Activated CD8-positive, alpha-beta memory T cell treated with anti-CD3 and anti-CD28 coated beads, Interleukin-2, amount 10 ng/mL, durations not matched to agents 7 days and 5 days (primary cell): Measurements from ENCODE around the gene THOC5. TPM values are rescaled to one million over a fixed set of nuclear protein-coding genes. Genes with fewer than 3 reads are reported as not detected.
A peak's percentile ranks its signal among the peaks of the same experiment; 100 is the strongest.
"Not testable (repeated sequence)": the region's sequence is repeated elsewhere in the genome, so short reads cannot be mapped to it uniquely, and the experiment has no call there.

Source experiments
- ATAC-seq: fragments of 150-1000 bp; cut with Tn5 transposase; one replicate; pipeline ENCODE4 v1.10.0; 2021; ENCODE audit warnings: moderate library complexity
- CTCF ChIA-PET: fragments of 350-600 bp; sonication (Branson Sonifier 250); formaldehyde crosslinking; loops from one replicate; lab custom pipeline; 2021; ENCODE audit warnings: antibody characterized with exemption; lab: Charles Lee
- DNase-seq: peaks from one replicate; pipeline ENCODE4 v3.0.0-alpha.2; 2020
- H3K27ac Mint-ChIP-seq: one replicate; pipeline ENCODE4 v1.8.0; 2021; ENCODE audit warnings: mild to moderate bottlenecking, mixed read lengths
- H3K27me3 Mint-ChIP-seq: one replicate; pipeline ENCODE4 v1.8.0; 2021; ENCODE audit warnings: mixed read lengths
- H3K36me3 Mint-ChIP-seq: one replicate; pipeline ENCODE4 v1.8.0; 2021; ENCODE audit warnings: mild to moderate bottlenecking, mixed read lengths
- H3K4me1 Mint-ChIP-seq: one replicate; pipeline ENCODE4 v1.8.0; 2021; ENCODE audit warnings: mixed read lengths
- H3K4me3 Mint-ChIP-seq: one replicate; pipeline ENCODE4 v1.8.0; 2021; ENCODE audit warnings: mild to moderate bottlenecking, moderate library complexity, mixed read lengths
- H3K9me3 Mint-ChIP-seq: one replicate; pipeline ENCODE4 v1.8.0; 2022; ENCODE audit warnings: low read depth, mixed read lengths
- total RNA-seq, 2 experiments: library from RNA; stranded (reverse); gene quantifications; one replicate each; pipeline ENCODE4 v1.2.3, GENCODE V29; 2021

Gene THOC5
- total RNA-seq, 2 experiments from 2014 or later = 57.5 to 62.9 TPM

DNA sequence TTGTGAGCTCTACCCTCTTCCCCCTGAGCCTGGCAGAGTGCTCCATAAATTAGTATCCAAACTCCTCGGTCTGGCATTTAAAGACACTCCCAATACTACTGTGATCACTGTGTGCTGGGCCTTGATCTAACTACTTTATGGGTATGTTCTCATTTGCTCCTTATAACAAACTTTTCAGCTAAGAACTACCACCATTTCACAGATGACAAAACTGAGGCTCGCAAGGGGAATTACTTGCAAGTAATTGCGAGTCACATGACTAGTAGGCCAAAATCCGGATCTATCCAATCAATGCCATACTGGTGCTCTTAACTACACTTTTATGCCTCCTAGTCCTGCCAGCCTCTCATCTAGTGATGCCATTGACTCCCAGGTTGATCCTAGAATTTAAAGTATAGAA lies 3.6 kb downstream of the THOC5 start:
- H3K9me3 Mint-ChIP-seq = no peaks in the 10 kb centered on the region
- DNase-seq (no peak), ATAC-seq (no peak)
- peaks cover 12% of the 10 kb centered on the region for H3K4me1 Mint-ChIP-seq
- H3K27me3 Mint-ChIP-seq = no peaks in the 10 kb centered on the region
- no peak overlapping the region for H3K27ac Mint-ChIP-seq
- peaks cover 35% of the 10 kb centered on the region for H3K36me3 Mint-ChIP-seq
- no peak overlapping the region for H3K4me3 Mint-ChIP-seq
- CTCF ChIA-PET = no interaction called here

DNA sequence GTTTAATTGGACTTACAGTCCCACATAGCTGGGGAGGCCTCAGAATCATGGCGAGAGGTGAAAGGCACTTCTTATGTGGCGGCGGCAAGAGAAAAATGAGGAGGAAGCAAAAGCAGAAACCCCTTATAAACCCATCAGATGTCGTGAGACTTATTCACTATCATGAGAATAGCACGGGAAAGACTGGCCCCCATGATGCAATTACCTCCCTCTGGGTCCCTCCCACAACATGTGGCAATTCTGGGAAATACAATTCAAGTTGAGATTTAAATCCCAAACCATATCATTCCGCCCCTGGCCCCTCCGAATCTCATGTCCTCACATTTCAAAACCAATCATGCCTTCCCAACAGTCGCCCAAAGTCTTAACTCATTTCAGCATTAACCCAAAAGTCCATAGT lies 8.5 kb downstream of the THOC5 start:
- CTCF ChIA-PET, H3K4me3 Mint-ChIP-seq, H3K9me3 Mint-ChIP-seq, ATAC-seq, H3K27ac Mint-ChIP-seq, H3K27me3 Mint-ChIP-seq, DNase-seq: not testable (repeated sequence)
- Mint-ChIP-seq H3K4me1 (peaks cover 11% of the 10 kb centered on the region), H3K36me3 (peaks cover 49% of the 10 kb centered on the region)

DNA sequence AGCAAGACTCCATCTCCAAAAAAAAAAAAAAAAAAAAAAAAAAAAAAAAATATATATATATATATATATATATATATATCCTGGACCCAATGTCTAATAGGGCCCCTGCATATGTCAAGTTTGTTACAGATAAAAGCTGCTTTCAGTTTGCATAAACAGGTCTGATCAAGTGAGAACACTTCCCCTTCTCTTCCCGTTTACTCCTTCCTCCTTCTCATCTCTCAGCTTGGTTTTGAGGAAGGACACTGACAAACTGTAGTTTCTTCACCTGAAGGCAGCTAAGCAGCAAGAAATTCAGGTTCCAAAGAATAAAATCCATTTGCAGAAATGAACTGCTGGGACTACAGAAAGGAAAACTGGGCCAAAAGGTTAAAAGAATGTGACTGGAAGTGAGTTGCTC lies 11.7 kb downstream of the THOC5 start:
- DNase-seq = no peak
- Mint-ChIP-seq H3K27me3 (no peaks in the 10 kb centered on the region), H3K4me3 (no peak overlapping the region), H3K4me1 (peaks cover 7% of the 10 kb centered on the region), H3K36me3 (peaks cover 41% of the 10 kb centered on the region), H3K9me3 (no peaks in the 10 kb centered on the region), H3K27ac (no peak overlapping the region)
- CTCF ChIA-PET = no interaction called here
- no peak for ATAC-seq

DNA sequence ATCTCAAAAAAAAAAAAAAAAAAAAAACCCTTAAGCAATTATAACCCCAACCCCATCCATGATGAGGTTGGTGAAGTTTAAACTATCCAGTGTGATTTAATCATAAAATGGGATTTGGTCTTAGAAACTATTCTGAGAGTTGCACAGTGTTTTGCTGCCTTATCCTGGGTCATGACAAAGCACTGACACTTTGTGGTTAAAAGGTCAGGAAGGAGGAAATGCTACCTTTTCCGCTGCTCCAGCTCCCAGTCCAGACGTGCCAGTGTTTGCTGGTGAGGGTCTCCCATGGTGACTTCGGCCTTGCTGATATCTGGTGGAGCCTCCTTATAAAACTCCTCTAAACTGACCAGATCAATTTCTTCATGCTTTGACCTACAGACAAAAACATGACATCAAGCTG lies 14.5 kb downstream of the THOC5 start:
- no peak overlapping the region for H3K4me3 Mint-ChIP-seq
- no peak overlapping the region for H3K27ac Mint-ChIP-seq
- peaks cover 50% of the 10 kb centered on the region for H3K36me3 Mint-ChIP-seq
- no peaks in the 10 kb centered on the region for H3K27me3 Mint-ChIP-seq
- no peak for ATAC-seq
- H3K4me1 Mint-ChIP-seq = peaks cover 7% of the 10 kb centered on the region
- no peak for DNase-seq
- H3K9me3 Mint-ChIP-seq = no peaks in the 10 kb centered on the region
- CTCF ChIA-PET = no interaction called here

DNA sequence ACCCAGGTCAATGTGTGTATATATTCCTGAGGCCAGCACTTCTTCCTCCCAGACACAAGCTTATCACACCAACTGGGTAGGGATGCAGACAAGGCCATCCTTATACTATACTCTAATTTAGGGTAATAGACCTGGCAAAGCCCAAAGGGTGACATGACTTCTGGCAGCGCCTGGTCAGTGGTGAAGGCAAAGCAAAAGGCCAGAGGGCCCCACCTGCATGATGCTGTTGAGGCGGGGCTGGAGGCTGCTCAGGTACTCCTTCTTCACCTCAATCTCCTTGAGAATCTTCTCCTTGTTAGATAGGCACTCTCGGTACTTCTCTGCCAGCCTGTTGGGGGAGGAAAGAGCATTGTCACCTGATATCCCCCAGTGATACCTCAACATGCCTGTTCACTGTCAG lies 17.1 kb downstream of the THOC5 start:
- Mint-ChIP-seq H3K27me3 (no peaks in the 10 kb centered on the region), H3K36me3 (peaks cover 53% of the 10 kb centered on the region), H3K9me3 (no peaks in the 10 kb centered on the region), H3K4me1 (peaks cover 2% of the 10 kb centered on the region), H3K4me3 (no peak overlapping the region), H3K27ac (no peak overlapping the region)
- CTCF ChIA-PET = no interaction called here
- no peak for DNase-seq
- ATAC-seq = no peak

DNA sequence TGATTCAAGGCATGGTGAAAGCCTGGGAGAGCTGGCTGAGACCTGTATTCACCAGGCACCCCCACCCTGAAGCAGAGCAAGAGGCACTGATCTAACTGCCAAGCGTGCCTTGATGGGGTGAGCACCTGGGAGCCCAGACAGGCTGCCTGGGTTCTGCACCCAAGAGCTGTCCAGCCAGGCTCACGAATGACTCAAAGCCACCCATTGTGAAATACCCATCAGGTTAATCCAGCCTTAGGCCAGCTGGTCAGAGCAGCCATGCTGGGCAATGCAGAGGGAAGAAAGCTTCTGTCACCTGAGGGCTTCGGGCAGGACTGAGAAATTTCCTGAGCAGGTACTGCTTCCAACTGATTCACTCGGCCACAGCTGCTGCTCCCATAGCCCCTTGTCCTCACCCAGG lies 22.1 kb downstream of the THOC5 start:
- Mint-ChIP-seq H3K27ac (no peak overlapping the region), H3K27me3 (no peaks in the 10 kb centered on the region), H3K4me1 (no peaks in the 10 kb centered on the region), H3K9me3 (no peaks in the 10 kb centered on the region), H3K36me3 (peaks cover 50% of the 10 kb centered on the region), H3K4me3 (no peak overlapping the region)
- CTCF ChIA-PET = no interaction called here
- ATAC-seq (no peak), DNase-seq (no peak)

DNA sequence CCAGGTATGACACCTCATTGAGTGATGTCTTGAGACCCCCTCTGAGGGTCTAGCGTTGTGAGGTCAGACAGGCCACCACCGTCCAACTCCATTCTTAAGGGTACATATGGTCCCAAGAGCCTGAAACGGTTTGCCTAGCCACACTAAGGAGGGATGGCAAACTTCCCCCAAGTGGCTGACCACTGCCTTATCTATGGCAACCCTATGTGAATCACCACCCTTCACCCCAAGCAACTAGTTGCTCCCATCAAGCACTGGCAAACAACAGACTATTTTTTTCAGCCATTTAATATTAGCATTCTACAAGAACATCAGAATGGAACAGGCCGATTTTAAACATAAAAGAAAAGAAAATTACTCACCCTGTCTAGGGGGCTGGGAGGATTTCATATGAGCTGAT lies 22.8 kb downstream of the THOC5 start:
- Mint-ChIP-seq H3K36me3 (peaks cover 49% of the 10 kb centered on the region), H3K27ac (no peak overlapping the region)
- no peak for DNase-seq

DNA sequence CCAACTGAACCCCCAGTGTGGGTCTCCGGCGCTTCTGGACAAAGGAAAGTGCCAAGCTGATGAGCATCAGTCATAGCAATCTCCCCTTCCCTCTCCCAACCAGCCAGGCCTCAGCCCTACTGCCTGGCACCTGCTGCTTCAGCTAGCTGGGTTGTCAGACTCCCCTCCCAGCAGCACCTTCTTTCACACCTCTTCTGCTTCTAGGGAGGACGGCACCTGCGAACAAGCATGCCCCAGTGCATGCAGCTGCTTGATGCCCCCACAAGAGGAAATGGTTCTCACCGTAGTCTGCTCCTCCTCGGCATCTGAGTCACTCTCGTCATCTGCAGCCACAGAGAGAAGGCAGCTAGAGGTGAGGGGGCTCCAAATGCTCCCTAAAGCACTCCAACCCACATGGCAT lies 25.4 kb downstream of the THOC5 start:
- no peak overlapping the region for H3K27ac Mint-ChIP-seq
- CTCF ChIA-PET = no interaction called here

More for the DNA sequence above, 22.8 kb downstream of the THOC5 start:
- H3K4me3 Mint-ChIP-seq = no peak overlapping the region
- no peaks in the 10 kb centered on the region for H3K9me3 Mint-ChIP-seq
- no peaks in the 10 kb centered on the region for H3K4me1 Mint-ChIP-seq
- H3K27me3 Mint-ChIP-seq = no peaks in the 10 kb centered on the region
- no peak for ATAC-seq
- CTCF ChIA-PET = no interaction called here

DNA sequence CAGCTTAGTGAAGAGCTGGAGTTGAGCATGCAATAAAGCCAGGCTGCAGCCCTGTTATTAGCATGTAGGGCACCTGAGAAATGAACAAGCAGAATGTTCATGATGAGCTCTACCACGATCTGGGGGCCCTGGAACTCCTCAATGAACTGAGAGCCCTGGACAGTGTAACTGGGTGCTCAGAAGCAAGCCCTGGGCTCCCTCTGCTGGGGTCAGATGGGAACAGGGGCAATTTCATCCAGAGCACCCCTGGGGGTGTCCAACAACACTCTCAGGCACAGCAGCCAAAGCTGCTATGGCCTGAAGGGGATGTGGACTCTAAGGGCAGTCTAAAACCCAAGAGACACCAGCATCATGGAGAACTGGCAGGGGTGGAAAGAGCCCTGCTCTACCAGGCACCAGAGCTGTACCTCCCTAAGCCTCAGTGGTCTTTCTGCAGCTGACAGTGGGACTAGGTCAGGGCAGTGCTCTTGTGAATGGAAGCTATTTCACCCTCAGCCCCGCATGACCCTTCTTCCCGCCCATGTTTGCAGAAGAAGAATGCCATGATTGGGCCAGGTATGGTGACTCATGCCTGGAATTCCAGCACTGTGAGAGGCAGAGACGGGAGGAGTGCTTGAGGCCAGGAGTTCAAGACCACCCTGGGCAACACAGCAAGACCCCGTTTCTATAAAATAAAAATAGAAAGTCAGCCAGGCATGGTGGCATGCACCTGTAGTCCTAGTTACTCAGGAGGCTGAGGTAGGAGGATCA lies 28.9 kb downstream of the THOC5 start:
- Mint-ChIP-seq H3K27me3 (no peaks in the 10 kb centered on the region), H3K36me3 (peaks cover 49% of the 10 kb centered on the region), H3K4me1 (no peaks in the 10 kb centered on the region), H3K9me3 (no peaks in the 10 kb centered on the region), H3K4me3 (no peak overlapping the region), H3K27ac (no peak overlapping the region)
- peak; percentile 53 for DNase-seq
- CTCF ChIA-PET = interaction anchor here (1.2 to 1.5 kb wide), 4 partner anchors 43 to 130 kb away, joined by 3 to 6 read pairs (median 5); no protein-coding TSS in a partner anchor
- peak; percentile 67 for ATAC-seq

More for the DNA sequence above, 25.4 kb downstream of the THOC5 start:
- DNase-seq (no peak), ATAC-seq (no peak)
- Mint-ChIP-seq H3K36me3 (peaks cover 45% of the 10 kb centered on the region), H3K4me3 (no peak overlapping the region), H3K4me1 (no peaks in the 10 kb centered on the region), H3K9me3 (no peaks in the 10 kb centered on the region), H3K27me3 (no peaks in the 10 kb centered on the region)

DNA sequence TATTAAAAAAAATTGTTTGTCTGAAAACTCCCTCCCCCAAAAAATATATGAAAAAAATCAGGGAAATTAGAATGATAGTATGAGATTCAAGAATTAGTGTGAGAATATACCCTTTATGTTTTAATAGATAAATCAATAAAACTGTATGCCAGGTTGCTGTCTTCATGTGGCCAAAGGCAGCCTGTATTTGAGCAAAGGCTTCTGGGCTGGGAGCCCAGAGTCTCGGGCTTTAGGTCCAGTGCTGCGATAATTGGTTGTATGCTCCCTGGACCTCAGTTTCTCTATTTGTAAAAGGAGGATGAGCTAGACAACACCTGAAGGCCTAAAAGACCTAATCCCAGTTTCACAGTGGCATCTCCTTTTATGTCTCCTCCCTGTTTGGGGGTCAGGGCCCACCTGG lies 29.8 kb downstream of the THOC5 start:
- no peak overlapping the region for H3K4me3 Mint-ChIP-seq
- no peaks in the 10 kb centered on the region for H3K27me3 Mint-ChIP-seq
- CTCF ChIA-PET = interaction anchor here (1.2 to 1.5 kb wide), 3 partner anchors 42 to 129 kb away, joined by 4 to 6 read pairs (median 6); no protein-coding TSS in a partner anchor
- DNase-seq = no peak
- peaks cover 51% of the 10 kb centered on the region for H3K36me3 Mint-ChIP-seq
- ATAC-seq = no peak
- no peaks in the 10 kb centered on the region for H3K9me3 Mint-ChIP-seq
- H3K4me1 Mint-ChIP-seq = no peaks in the 10 kb centered on the region
- H3K27ac Mint-ChIP-seq = no peak overlapping the region

DNA sequence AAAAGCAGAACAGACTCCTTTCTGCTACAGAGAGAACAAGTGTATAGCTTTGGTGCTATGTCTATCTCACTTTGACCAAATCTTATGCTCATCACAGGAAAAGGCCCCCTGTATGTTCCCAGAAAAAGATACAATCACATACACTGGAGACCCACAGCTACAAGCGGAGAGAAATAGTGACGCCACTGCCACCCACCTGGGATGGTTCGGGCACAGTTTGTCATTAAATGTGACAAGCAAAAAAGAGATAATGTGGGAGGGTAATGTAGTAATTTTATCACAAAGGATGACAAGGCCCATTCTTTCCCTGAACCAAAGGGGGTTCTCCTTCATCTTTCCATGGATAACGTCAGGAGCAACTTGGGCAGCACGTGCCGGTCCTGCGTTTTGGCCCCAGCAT lies 32.0 kb downstream of the THOC5 start:
- DNase-seq = no peak
- no peak for ATAC-seq
- H3K36me3 Mint-ChIP-seq = peaks cover 45% of the 10 kb centered on the region
- no peaks in the 10 kb centered on the region for H3K9me3 Mint-ChIP-seq
- H3K4me1 Mint-ChIP-seq = no peaks in the 10 kb centered on the region
- H3K27ac Mint-ChIP-seq = no peak overlapping the region
- H3K4me3 Mint-ChIP-seq = no peak overlapping the region
- CTCF ChIA-PET = no interaction called here
- no peaks in the 10 kb centered on the region for H3K27me3 Mint-ChIP-seq

DNA sequence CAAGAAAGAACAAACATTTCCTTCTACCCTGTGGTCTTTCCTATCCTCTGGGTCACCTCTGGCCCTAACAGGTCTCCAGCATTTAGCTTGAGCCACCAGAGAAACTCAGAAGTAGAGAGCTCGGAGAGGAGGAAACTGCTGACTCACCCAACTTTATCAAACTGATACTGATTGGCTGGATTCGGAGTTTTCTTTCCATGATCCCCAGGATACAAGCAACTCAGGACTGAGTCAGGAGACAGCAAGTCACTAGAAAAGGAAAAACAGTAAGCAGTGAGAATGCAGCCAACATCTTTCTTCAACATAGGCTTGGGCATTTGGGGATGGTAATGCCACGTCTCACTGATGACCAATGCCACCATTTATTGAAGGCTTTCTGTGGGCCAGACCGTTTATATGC lies 32.7 kb downstream of the THOC5 start:
- no peak for DNase-seq
- Mint-ChIP-seq H3K27me3 (no peaks in the 10 kb centered on the region), H3K36me3 (peaks cover 47% of the 10 kb centered on the region), H3K4me3 (no peak overlapping the region), H3K27ac (no peak overlapping the region), H3K9me3 (no peaks in the 10 kb centered on the region), H3K4me1 (no peaks in the 10 kb centered on the region)
- ATAC-seq = no peak
- CTCF ChIA-PET = no interaction called here

DNA sequence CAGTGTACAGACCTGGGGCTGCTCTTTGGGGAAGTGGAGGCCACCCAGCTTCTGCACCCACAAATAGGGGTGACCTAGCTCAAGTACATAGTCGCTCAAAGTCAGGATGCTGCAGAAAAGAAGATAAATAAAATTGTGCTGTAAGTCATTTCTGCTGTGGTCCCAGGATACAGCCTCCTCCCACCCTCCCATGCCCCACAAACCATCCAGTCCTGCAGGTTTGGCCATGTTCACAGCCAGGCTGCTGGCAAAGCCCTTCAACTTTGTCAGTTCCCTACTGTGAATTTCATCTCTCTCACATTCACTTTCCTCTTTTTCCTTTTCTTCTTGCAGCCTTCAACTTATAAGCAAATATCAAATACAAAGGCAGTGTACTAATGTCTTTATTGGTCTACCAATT lies 33.6 kb downstream of the THOC5 start:
- H3K9me3 Mint-ChIP-seq = no peaks in the 10 kb centered on the region
- H3K36me3 Mint-ChIP-seq = peaks cover 46% of the 10 kb centered on the region
- CTCF ChIA-PET = interaction anchor here (1.2 kb wide), 1 partner anchor 10 kb away, joined by 3 read pairs; no protein-coding TSS in a partner anchor
- no peaks in the 10 kb centered on the region for H3K27me3 Mint-ChIP-seq
- no peak overlapping the region for H3K4me3 Mint-ChIP-seq
- DNase-seq (no peak), ATAC-seq (no peak)
- no peaks in the 10 kb centered on the region for H3K4me1 Mint-ChIP-seq
- no peak overlapping the region for H3K27ac Mint-ChIP-seq

DNA sequence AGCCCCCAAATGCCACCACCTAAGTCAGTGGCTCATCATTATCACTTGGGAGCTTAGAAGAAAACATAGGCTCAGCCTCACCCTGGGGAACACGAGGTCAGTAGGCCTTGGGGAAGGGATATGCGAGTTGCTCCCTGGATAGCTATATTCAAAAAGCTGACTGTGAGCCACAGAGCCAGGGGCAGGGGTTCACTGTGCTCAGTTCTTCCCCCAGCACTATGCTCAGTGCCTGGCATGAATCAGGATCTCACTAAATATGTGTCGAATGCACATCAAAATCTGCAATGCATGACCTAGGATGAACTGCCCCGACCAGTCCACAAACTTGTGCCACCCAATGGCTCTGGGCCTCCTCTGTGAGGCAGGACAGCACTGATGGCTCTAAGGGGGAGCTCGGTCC lies 35.1 kb downstream of the THOC5 start:
- H3K4me1 Mint-ChIP-seq = no peaks in the 10 kb centered on the region
- H3K9me3 Mint-ChIP-seq = no peaks in the 10 kb centered on the region
- H3K27me3 Mint-ChIP-seq = no peaks in the 10 kb centered on the region
- H3K36me3 Mint-ChIP-seq = peaks cover 40% of the 10 kb centered on the region
- ATAC-seq = no peak
- no peak overlapping the region for H3K4me3 Mint-ChIP-seq
- H3K27ac Mint-ChIP-seq = no peak overlapping the region
- DNase-seq = no peak
- CTCF ChIA-PET = no interaction called here
